ENCODE measurements around the gene EEF1G.

Gene EEF1G

GRCh38 chr11:62604460-62605120, 30.9 kb upstream of the EEF1G start:
- no peak overlapping the region for H3K27ac ChIP-seq (ENCODE audit: low read depth, low read length)
- H3F3A ChIP-seq (ENCODE audit: insufficient read depth) = peaks cover 8% of the 10 kb centered on the region
- no peak overlapping the region for H2AFZ ChIP-seq (ENCODE audit: low read depth, low read length, severe bottlenecking)
- peaks cover 7% of the 10 kb centered on the region; the same call in 1 of the 2 replicates for H3K36me3 ChIP-seq (ENCODE audit: low read length)
- no peaks in the 10 kb centered on the region for H3K9me2 ChIP-seq (replicated peaks; ENCODE audit: insufficient read depth, low read length)
- no peak overlapping the region for H3K4me3 ChIP-seq (ENCODE audit: insufficient read depth, low read length, poor library complexity, severe bottlenecking)
- H3K27me3 ChIP-seq (ENCODE audit: low read length) = no peaks in the 10 kb centered on the region
- H3K9ac ChIP-seq (ENCODE audit: low read length) = no peak overlapping the region
- H3K9me3 ChIP-seq (ENCODE audit: insufficient read depth, low read length) = no peaks in the 10 kb centered on the region
- H4K20me1 ChIP-seq (ENCODE audit: low read depth, low read length) = no peaks in the 10 kb centered on the region
- no peak for TF ChIP-seq CTCF (IDR thresholded peaks at IDR 0.05; ENCODE audit: insufficient read depth, low read length, poor library complexity, severe bottlenecking)
- TF ChIP-seq EZH2phosphoT487 (conservative IDR thresholded peaks at IDR 0.05; ENCODE audit: low read length) = no peak
- H3K79me2 ChIP-seq (ENCODE audit: insufficient read depth, low read length) = peaks cover 19% of the 10 kb centered on the region
- no peak overlapping the region for H3K4me2 ChIP-seq (ENCODE audit: low read depth, low read length, poor library complexity, severe bottlenecking)

GRCh38 chr11:62603776-62604299, 30.1 kb upstream of the EEF1G start:
- Histone ChIP-seq H3K79me2 (ENCODE audit: insufficient read depth, low read length) (peaks cover 25% of the 10 kb centered on the region), H3K4me2 (ENCODE audit: low read depth, low read length, poor library complexity, severe bottlenecking) (no peak overlapping the region), H3K36me3 (ENCODE audit: low read length) (peaks cover 11% of the 10 kb centered on the region; the same call in 1 of the 2 replicates), H3K9me2 (replicated peaks; ENCODE audit: insufficient read depth, low read length) (no peaks in the 10 kb centered on the region), H3K27me3 (ENCODE audit: low read length) (no peaks in the 10 kb centered on the region), H3K9ac (ENCODE audit: low read length) (no peak overlapping the region), H3F3A (ENCODE audit: insufficient read depth) (peaks cover 14% of the 10 kb centered on the region), H3K9me3 (ENCODE audit: insufficient read depth, low read length) (no peaks in the 10 kb centered on the region), H2AFZ (ENCODE audit: low read depth, low read length, severe bottlenecking) (no peak overlapping the region), H4K20me1 (ENCODE audit: low read depth, low read length) (no peaks in the 10 kb centered on the region), H3K4me3 (ENCODE audit: insufficient read depth, low read length, poor library complexity, severe bottlenecking) (no peak overlapping the region), H3K27ac (ENCODE audit: low read depth, low read length) (no peak overlapping the region)
- TF ChIP-seq EZH2phosphoT487 (conservative IDR thresholded peaks at IDR 0.05; ENCODE audit: low read length) = no peak
- no peak for TF ChIP-seq CTCF (IDR thresholded peaks at IDR 0.05; ENCODE audit: insufficient read depth, low read length, poor library complexity, severe bottlenecking)

- Histone ChIP-seq H3F3A (ENCODE audit: insufficient read depth) (peaks cover 20% of the 10 kb centered on the region), H3K36me3 (ENCODE audit: low read length) (peaks cover 18% of the 10 kb centered on the region; the same call in 1 of the 2 replicates), H3K4me2 (ENCODE audit: low read depth, low read length, poor library complexity, severe bottlenecking) (no peak overlapping the region), H2AFZ (ENCODE audit: low read depth, low read length, severe bottlenecking) (no peak overlapping the region), H3K27ac (ENCODE audit: low read depth, low read length) (no peak overlapping the region), H3K9me3 (ENCODE audit: insufficient read depth, low read length) (no peaks in the 10 kb centered on the region), H3K9ac (ENCODE audit: low read length) (no peak overlapping the region), H3K4me3 (ENCODE audit: insufficient read depth, low read length, poor library complexity, severe bottlenecking) (no peak overlapping the region), H3K27me3 (ENCODE audit: low read length) (no peaks in the 10 kb centered on the region), H4K20me1 (ENCODE audit: low read depth, low read length) (no peaks in the 10 kb centered on the region), H3K9me2 (replicated peaks; ENCODE audit: insufficient read depth, low read length) (no peaks in the 10 kb centered on the region), H3K79me2 (ENCODE audit: insufficient read depth, low read length) (peaks cover 33% of the 10 kb centered on the region)
- TF ChIP-seq EZH2phosphoT487 (conservative IDR thresholded peaks at IDR 0.05; ENCODE audit: low read length) (no peak), CTCF (IDR thresholded peaks at IDR 0.05; ENCODE audit: insufficient read depth, low read length, poor library complexity, severe bottlenecking) (no peak)
Observed at GRCh38 chr11:62603072-62603408, 29.3 kb upstream of the EEF1G start.

Data from SU-DHL-6 (cell line).